ENCODE measurements around the gene ANKS1B.

DNA sequence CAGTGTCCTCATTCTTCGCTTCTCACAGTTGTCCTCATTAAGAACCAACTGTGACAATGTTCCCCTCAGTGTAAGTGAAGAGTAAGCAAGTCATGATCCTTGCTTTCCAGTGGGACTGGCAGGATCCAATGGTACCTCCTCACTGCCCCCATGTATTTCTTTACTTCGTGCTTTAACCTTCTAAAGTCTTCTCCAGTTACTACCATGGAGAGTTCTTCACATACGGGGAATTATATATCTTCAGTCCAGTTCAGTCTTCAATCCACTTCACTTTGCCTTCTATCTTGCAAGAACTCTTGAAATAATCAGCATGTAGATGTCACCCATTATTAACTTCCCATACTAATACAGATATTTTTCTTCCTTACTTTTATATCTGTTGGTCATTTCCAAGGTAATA lies 719.1 kb downstream of the ANKS1B start:
- no peak for TF ChIP-seq ATF1 (CRISPR knock-in tag; IDR thresholded peaks at IDR 0.05)
- TF ChIP-seq, protein P1, sequence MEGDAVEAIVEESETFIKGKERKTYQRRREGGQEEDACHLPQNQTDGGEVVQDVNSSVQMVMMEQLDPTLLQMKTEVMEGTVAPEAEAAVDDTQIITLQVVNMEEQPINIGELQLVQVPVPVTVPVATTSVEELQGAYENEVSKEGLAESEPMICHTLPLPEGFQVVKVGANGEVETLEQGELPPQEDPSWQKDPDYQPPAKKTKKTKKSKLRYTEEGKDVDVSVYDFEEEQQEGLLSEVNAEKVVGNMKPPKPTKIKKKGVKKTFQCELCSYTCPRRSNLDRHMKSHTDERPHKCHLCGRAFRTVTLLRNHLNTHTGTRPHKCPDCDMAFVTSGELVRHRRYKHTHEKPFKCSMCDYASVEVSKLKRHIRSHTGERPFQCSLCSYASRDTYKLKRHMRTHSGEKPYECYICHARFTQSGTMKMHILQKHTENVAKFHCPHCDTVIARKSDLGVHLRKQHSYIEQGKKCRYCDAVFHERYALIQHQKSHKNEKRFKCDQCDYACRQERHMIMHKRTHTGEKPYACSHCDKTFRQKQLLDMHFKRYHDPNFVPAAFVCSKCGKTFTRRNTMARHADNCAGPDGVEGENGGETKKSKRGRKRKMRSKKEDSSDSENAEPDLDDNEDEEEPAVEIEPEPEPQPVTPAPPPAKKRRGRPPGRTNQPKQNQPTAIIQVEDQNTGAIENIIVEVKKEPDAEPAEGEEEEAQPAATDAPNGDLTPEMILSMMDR (IDR thresholded peaks at IDR 0.05) = no peak
